DMS114 treated with DMSO at 0.1 percent for 48 hours (cell line): Measurements from ENCODE around the gene CLPTM1.
A peak's percentile ranks its signal among the peaks of the same experiment; 100 is the strongest.
"Not testable (repeated sequence)": the region's sequence is repeated elsewhere in the genome, so short reads cannot be mapped to it uniquely, and the experiment has no call there.

Experiments used
- DNase-seq: peaks from one replicate; lab custom pipeline; 2025; ENCODE audit not compliant: unreplicated experiment; lab: John Stamatoyannopoulos, UW

Gene CLPTM1

DNA sequence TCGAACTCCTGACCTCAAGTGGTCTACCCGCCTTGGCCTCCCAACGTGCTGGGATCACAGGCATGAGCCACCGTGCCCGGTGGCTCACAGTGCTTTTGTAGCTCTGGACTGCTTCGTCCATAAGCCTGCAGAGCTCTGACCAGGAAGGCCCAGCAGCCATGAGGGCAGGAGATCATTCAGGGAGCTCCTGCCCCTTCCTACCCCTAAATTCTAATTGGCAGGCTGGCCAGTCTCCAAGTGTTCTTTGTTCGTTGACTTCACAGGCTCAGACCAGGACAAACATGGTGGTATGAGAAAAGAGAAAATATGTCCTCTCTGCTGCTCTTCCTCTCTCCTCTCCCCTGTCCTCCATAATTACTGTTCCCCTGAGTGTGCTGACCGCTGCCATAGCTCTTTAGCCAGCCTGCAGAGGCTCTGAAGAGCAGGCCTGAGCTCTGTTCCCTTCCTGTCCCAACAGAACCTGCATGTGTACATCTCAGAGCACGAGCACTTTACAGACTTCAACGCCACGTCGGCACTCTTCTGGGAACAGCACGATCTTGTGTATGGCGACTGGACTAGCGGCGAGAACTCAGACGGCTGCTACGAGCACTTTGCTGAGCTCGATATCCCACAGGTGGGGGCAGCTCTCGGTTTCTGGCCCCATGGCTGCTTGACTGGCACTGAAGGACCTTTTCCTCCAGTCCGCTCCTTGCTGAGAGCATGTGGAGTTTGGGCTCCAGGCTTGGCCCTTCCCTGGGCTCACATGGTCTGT is 19.0 kb downstream of the CLPTM1 start:
- no peak for DNase-seq

DNA sequence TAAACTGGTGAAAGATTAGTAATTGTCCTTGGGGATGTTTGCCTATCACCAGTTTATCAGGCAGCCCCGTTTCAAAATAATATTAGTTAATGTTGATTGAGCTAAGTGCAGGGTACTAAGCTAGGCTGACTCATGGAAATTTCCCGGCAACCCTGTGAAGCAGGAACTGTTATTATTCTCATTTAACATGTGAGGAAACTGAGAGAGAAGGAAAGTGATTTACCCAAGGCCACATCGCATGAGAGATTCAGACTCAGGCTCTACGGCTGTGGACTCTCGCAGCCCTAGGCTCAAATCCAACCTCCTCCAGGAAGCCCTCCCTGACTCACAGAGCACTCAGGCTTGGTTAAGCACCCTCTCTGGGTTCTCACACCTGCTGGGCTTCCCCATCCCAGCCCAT is 19.7 kb downstream of the CLPTM1 start:
- no peak for DNase-seq

- DNase-seq = no peak
Observed at GRCh38 chr19:44975444-44975843, 20.3 kb downstream of the CLPTM1 start.

DNA sequence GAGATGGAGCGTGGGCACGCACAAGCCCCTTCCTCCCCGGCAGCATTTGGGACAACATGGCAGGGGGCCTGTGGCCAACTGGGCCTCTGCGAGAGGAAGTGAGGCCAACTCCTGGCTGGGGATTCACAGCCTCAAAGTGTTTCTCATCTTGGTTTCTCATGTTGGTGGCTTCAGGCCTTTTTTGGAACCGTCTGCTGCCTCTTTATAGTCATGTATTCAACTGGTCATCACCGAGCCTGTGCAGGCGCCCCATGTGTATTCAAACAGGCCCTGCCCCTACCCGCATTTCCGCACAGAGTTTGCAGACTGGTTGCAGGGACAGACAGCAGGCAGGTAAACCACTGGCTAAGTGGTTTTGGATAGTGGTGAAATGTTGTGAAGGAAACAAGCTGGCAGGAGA is 28.8 kb downstream of the CLPTM1 start:
- no peak for DNase-seq

GRCh38 chr19:44985445-44985844 is 30.3 kb downstream of the CLPTM1 start:
- DNase-seq = no peak

DNA sequence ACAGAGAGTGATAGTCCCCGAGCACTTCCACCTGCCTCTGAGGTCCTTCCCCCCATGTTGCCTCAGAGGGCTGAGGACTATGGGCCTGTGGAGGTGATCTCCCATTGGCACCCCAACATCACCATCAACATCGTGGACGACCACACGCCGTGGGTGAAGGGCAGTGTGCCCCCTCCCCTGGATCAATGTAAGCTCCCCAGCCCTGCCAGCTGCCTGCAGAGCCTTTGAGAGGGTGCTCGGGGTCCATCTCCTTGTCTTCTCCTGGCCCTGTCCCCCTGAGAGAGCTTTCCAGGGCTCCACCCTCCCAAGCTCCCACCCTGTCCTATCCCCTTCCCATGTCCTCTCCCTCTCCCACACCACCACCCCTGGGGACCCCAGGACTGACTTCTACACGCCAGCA is 31.2 kb downstream of the CLPTM1 start:
- no peak for DNase-seq

- DNase-seq = no peak
Observed at GRCh38 chr19:44987148-44987675, 32.0 kb downstream of the CLPTM1 start.

GRCh38 chr19:44988273-44988672 is 33.1 kb downstream of the CLPTM1 start:
- no peak for DNase-seq

- DNase-seq = no peak
Observed at GRCh38 chr19:44988896-44989556, 33.8 kb downstream of the CLPTM1 start.

DNA sequence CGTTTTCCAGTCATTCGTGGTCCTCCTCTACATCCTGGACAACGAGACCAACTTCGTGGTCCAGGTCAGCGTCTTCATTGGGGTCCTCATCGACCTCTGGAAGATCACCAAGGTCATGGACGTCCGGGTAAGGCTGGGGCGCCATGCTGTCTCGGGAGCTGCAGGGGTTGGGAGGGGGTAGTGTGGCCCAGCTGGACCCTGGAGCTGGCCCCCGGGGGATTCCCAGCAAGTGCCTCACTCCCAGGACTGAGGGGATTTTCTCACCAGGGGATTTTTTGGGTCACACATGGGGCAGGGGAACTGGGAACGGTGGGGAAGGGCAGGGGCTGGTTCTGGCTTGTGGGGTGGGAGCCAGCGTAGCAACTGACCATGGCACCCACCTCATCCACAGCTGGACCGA is 35.3 kb downstream of the CLPTM1 start:
- DNase-seq = no peak

- DNase-seq = no peak
Observed at GRCh38 chr19:44990966-44991365, 35.8 kb downstream of the CLPTM1 start.

GRCh38 chr19:44992336-44993163 is 37.4 kb downstream of the CLPTM1 start:
- DNase-seq = no peak

GRCh38 chr19:44993526-44993925 is 38.3 kb downstream of the CLPTM1 start:
- no peak for DNase-seq

- DNase-seq = no peak
Observed at GRCh38 chr19:44993926-44994537, 38.9 kb downstream of the CLPTM1 start.

GRCh38 chr19:44998025-44998424 is 42.8 kb downstream of the CLPTM1 start:
- DNase-seq = no peak

DNA sequence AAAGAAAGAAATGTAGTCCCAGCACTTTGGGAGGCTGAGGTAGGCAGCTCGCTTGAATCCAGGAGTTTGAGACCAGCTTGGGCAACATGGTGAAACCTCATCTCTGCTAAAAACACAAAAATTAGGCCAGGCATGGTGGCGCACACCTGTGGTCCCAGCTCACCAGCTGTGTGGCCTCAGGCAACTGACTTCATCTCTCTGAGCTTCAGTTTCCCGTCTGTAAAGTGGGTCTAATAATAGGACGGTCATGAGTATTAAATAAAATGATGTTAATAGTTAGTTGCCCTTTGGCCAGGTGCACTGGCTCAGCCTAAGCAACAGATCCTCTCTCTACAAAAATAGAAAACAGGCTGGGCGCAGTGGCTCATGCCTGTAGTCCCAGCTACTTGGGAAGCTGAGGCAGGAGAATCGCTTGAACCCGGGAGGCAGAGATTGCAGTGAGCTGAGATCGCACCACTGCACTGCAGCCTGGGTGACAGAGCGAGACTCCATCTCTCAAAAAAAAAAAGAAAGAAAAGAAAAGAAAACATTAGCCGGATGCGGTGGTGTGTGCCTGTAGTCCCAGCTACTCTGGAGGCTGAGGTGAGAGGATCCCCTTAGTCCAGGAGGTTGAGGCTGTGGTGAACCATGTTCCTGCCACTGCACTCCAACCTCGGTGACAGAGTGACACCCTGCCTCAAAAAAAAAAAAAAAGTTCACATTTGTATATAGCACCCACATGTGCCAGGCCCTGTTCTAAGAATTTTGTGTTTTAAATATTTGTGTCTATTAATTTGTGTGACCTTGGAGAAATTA is 44.1 kb downstream of the CLPTM1 start:
- DNase-seq = not testable (repeated sequence)

GRCh38 chr19:45000665-45001064 is 45.5 kb downstream of the CLPTM1 start:
- DNase-seq = not testable (repeated sequence)

- DNase-seq = peak; percentile 7
Observed at GRCh38 chr19:45001087-45001739, 46.0 kb downstream of the CLPTM1 start, which contains the start of gene RELB. Gene RELB, plus strand, starts transcription at chr19:45001464. Its CDS starts 116 bp downstream, at chr19:45001580.

- DNase-seq = no peak
Observed at GRCh38 chr19:45003485-45003884, 48.3 kb downstream of the CLPTM1 start.

- no peak for DNase-seq
Observed at GRCh38 chr19:45005787-45006186, 50.6 kb downstream of the CLPTM1 start.
